GM18867 (cell line): Measurements from ENCODE around the gene TUBA1C.
A peak's percentile ranks its signal among the peaks of the same experiment; 100 is the strongest.
"Not testable (repeated sequence)": the region's sequence is repeated elsewhere in the genome, so short reads cannot be mapped to it uniquely, and the experiment has no call there.

Source experiments
- ATAC-seq: cut with Tn5 transposase; IDR thresholded peaks from one replicate; pipeline ENCODE4 v1.9.1; 2021; ENCODE audit warnings: mild to moderate bottlenecking, moderate library complexity; ENCODE audit not compliant: unreplicated experiment

The TUBA1C gene

GRCh38 chr12:49305762-49306510 is 41.1 kb downstream of the TUBA1C start:
- no peak for ATAC-seq

- no peak for ATAC-seq
Measured at GRCh38 chr12:49309386-49309785, 44.5 kb downstream of the TUBA1C start.

GRCh38 chr12:49310451-49311000 is 45.6 kb downstream of the TUBA1C start:
- ATAC-seq: not testable (repeated sequence)

DNA sequence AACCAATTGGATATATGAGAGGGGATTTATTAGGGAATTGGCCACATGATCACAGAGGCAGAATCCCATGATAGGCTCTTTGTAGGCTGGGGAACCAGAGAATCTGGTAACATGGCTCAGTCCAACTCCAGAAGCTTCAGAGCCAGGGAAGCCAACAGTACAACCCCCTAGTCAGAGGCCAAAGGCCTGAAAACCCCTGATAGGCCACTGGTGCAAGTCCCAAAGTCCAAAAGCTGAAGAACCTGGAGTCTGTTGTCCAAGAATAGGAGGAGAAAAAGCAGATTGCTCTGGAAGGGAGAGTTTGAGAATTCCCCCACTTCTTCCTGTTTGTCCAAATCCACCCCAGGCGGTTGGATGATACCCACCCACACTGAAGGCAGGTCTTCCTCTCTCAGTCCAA is 49.9 kb downstream of the TUBA1C start:
- no peak for ATAC-seq

GRCh38 chr12:49317118-49317517 is 52.2 kb downstream of the TUBA1C start:
- ATAC-seq: not testable (repeated sequence)

- not testable (repeated sequence) for ATAC-seq
Measured at GRCh38 chr12:49320411-49321103, 55.7 kb downstream of the TUBA1C start.

- no peak for ATAC-seq
Measured at GRCh38 chr12:49322367-49322707, 57.5 kb downstream of the TUBA1C start.

- peak; percentile 97 for ATAC-seq
Measured at GRCh38 chr12:49322708-49323523, 58.0 kb downstream of the TUBA1C start, which contains the start of gene TROAP. TROAP (plus strand) TSS chr12:49323255; CDS start chr12:49323609, 354 bp downstream.

GRCh38 chr12:49323524-49324097 is 58.7 kb downstream of the TUBA1C start:
- ATAC-seq: no peak
